ENCODE results near the gene CUL3. TPM values are rescaled to one million over a fixed set of nuclear protein-coding genes. Genes with fewer than 3 reads are reported as not detected.

CUL3 gene
- total and polyA plus RNA-seq, 8 donors, result 70.9 to 116 (median 98.1) TPM

DNA sequence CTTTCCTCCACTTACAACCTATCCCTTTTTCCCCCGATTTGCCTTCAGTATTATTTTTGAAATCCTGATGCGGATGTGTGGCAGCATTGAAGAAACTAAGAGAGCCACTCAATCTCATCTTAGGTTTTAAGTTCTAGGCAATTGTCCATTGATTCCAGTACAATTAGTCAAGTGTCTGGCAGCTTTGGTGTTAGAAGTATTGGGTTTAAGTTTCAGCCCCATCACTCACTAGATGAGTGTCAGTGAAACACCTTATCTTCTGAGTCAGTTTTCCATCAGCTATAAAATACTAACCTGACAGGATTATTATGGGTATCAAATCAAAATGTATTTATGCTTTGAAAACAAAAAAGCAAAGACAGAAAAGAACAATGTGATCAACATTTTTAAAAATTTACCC is 16.8 kb upstream of the CUL3 start:
- ATAC-seq, result no peak
- no peaks in the 10 kb centered on the region for H3K27me3 ChIP-seq
- TF ChIP-seq, protein P1, sequence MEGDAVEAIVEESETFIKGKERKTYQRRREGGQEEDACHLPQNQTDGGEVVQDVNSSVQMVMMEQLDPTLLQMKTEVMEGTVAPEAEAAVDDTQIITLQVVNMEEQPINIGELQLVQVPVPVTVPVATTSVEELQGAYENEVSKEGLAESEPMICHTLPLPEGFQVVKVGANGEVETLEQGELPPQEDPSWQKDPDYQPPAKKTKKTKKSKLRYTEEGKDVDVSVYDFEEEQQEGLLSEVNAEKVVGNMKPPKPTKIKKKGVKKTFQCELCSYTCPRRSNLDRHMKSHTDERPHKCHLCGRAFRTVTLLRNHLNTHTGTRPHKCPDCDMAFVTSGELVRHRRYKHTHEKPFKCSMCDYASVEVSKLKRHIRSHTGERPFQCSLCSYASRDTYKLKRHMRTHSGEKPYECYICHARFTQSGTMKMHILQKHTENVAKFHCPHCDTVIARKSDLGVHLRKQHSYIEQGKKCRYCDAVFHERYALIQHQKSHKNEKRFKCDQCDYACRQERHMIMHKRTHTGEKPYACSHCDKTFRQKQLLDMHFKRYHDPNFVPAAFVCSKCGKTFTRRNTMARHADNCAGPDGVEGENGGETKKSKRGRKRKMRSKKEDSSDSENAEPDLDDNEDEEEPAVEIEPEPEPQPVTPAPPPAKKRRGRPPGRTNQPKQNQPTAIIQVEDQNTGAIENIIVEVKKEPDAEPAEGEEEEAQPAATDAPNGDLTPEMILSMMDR (IDR thresholded peaks at IDR 0.05), result no peak
- H3K4me1 ChIP-seq, result no peaks in the 10 kb centered on the region
- no peak overlapping the region for H3K27ac ChIP-seq
- peaks cover 0 to 3% of the 10 kb centered on the region in 2 donors for H3K9me3 ChIP-seq
- no peak overlapping the region for H3K4me3 ChIP-seq
- H3K36me3 ChIP-seq, result no peaks in the 10 kb centered on the region
- DNase-seq, result no peak
- intact Hi-C loops (cut with DNase I), result no loop called here

GRCh38 chr2:224598678-224599077 is 13.5 kb upstream of the CUL3 start:
- no peaks in the 10 kb centered on the region for H3K36me3 ChIP-seq
- ATAC-seq (peak; percentile 26), DNase-seq (no peak)
- H3K4me3 ChIP-seq, result no peak overlapping the region
- no peaks in the 10 kb centered on the region for H3K4me1 ChIP-seq
- intact Hi-C loops (cut with DNase I), result no loop called here
- no peaks in the 10 kb centered on the region for H3K27me3 ChIP-seq
- H3K27ac ChIP-seq, result no peak overlapping the region
- no peaks in the 10 kb centered on the region for H3K9me3 ChIP-seq
- TF ChIP-seq, protein P1 (IDR thresholded peaks at IDR 0.05), result no peak

GRCh38 chr2:224596289-224596688 is 11.1 kb upstream of the CUL3 start:
- no peak for DNase-seq
- TF ChIP-seq, protein P1 (IDR thresholded peaks at IDR 0.05), result no peak
- H3K27me3 ChIP-seq, result no peaks in the 10 kb centered on the region
- H3K4me1 ChIP-seq, result no peaks in the 10 kb centered on the region
- ATAC-seq, result no peak
- no peaks in the 10 kb centered on the region for H3K9me3 ChIP-seq
- intact Hi-C loops (cut with DNase I), result no loop called here
- no peak overlapping the region for H3K27ac ChIP-seq
- H3K4me3 ChIP-seq, result no peak overlapping the region
- H3K36me3 ChIP-seq, result no peaks in the 10 kb centered on the region

GRCh38 chr2:224595518-224595917 is 10.4 kb upstream of the CUL3 start:
- TF ChIP-seq, protein P1 (IDR thresholded peaks at IDR 0.05), result no peak
- intact Hi-C loops (cut with DNase I), result no loop called here
- Histone ChIP-seq H3K27me3 (no peaks in the 10 kb centered on the region), H3K36me3 (no peaks in the 10 kb centered on the region), H3K9me3 (no peaks in the 10 kb centered on the region), H3K4me1 (no peaks in the 10 kb centered on the region), H3K27ac (no peak overlapping the region), H3K4me3 (no peak overlapping the region)
- DNase-seq, result no peak
- ATAC-seq, result no peak

DNA sequence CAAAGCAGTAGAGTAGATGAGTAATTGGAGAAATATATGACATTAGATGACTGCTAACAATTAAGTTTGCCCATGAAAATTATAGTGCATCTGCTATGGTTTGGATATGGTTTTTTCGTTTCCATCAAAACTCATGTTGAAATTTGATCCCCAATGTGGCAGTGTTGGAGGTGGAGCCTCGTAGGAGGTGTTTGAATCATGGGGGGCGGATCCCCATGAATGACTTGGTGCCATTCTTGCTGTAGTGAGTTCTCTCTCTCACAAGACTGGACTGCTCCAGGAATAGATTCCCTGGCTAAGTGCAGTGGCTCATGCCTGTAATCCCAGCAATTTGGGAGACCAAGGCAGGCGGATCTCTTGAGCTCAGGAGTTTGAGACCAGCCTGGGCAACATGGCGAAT is 9.7 kb upstream of the CUL3 start:
- H3K4me3 ChIP-seq, result no peak overlapping the region
- H3K27ac ChIP-seq, result no peak overlapping the region
- H3K36me3 ChIP-seq, result no peaks in the 10 kb centered on the region
- H3K9me3 ChIP-seq, result no peaks in the 10 kb centered on the region
- H3K27me3 ChIP-seq, result no peaks in the 10 kb centered on the region
- ATAC-seq (no peak), DNase-seq (no peak)
- intact Hi-C loops (cut with DNase I), result no loop called here
- TF ChIP-seq, protein P1 (IDR thresholded peaks at IDR 0.05), result no peak
- H3K4me1 ChIP-seq, result no peaks in the 10 kb centered on the region
